IPS-18c (cell line): ENCODE measurements around the gene ELFN2.
"Not testable (repeated sequence)": the region's sequence is repeated elsewhere in the genome, so short reads cannot be mapped to it uniquely, and the experiment has no call there.

Experiments used
- H3K4me3 ChIP-seq: 2 replicates; pipeline ENCODE4 v1.7.0; 2013; ENCODE audit warnings: low read depth, mild to moderate bottlenecking, low read length, moderate library complexity; ENCODE audit not compliant: insufficient read depth
- H3K9me3 ChIP-seq: one replicate; pipeline ENCODE4 v1.6.1; 2013; ENCODE audit warnings: mild to moderate bottlenecking, low read length, moderate library complexity; ENCODE audit not compliant: control insufficient read depth, insufficient read depth

ELFN2 gene

DNA sequence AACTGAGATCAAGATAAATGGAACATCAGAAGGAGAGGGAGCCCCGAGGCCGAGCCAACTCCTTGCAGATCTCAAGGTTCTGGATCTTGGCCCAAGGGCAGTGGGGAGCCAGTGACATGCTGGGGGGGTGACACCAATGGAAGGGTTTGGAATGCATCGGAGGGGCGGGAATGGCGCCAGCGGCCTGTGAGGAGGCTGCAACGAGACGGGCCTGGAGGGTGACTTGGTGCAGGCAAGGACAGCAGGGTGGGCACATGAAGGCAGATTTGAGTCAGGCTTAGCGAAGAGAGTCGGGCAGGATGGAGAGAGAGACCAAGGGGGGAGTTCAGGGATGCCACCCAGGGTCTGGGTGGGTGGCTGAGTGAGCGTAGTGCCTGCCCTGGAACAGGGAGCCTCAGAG, 23.2 kb downstream of the ELFN2 start:
- Histone ChIP-seq H3K4me3 (no peak overlapping the region), H3K9me3 (no peaks in the 10 kb centered on the region)

DNA sequence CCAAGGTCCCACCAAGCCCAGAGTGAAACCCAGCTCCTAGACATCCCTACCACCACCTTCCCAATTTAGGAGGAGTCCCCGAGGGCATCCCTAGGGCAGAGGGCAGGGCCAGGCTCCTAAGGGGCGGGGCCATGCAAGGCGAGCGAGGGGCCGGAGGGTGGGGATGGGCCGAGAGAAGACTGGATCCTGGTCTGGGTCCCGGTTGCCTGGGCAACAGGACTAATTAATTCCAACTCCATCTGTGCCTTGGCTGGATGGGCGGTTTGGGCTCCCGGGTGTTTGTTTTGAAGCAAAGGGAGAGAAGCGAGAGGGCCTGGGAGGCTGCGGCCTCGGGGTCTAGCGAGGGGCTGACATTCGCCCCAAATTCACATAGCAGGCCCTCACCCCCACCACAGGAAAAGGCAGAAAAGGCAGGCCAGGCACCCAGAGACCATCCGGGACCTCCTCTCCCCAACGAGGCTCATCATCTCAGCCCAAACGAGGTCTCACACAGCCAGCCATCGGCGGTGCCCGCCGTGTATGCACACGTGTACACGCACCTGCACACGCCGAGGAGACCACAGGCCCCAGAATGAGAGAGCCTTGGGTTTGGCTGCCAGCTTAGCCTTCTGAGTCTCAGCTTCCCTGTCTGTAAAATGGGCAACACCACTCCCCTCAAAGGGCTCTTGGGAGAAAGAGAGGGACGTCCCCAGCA, 23.9 kb downstream of the ELFN2 start:
- Histone ChIP-seq H3K4me3 (no peak overlapping the region), H3K9me3 (no peaks in the 10 kb centered on the region)

DNA sequence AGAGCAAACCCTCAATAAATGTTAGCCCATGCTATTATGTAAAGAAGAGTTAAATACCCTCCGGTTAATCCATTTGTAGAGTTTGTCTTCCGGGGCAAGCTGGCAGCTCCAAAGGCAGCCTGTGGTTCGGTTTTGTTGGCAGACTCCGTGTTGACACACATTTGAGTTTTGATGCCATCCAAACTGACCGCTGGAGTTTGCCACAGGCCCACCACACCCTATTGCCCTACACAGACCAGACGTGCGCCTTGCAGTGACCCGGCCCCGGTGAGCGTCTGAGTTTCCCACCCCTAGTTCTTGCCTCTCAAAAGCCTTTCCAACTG, 25.1 kb downstream of the ELFN2 start:
- no peaks in the 10 kb centered on the region for H3K9me3 ChIP-seq
- no peak overlapping the region for H3K4me3 ChIP-seq

DNA sequence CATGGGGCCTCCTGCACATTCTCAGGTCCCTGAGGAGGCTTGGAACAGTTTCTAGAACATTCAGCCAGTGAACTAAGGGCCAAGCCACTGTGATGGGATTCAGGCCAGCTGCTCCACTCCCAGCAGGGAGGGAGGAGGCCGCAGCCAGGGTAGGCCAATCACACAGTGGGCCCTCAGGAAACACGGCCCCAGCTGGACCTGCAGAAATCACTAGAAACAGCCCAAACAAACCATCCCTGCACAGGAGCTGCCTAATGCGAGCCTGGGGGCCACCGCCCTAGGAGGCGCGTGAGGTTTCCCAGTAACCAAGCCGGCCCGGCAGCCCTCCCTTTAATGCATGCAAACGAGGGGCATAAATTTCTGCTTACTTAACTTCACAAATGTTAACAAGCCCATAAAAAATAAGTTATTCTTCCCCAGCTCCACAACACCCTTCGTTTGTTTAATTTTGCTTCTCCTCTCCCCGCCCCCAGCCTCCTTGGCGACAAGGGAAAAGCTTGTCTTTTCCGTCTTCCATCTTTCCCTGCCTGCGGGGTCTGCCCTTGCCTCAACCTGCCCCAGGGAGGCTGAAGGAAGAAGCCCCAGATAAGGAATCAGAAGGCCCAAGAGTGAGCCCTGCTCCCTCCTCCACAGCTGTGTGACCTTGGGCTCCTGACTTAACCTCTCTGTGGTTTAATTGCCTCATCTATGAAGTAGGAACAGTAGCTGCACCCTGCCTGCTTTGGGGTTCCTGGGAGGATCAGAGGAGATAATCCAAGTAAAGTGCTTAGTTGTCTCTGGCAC, 25.7 kb downstream of the ELFN2 start:
- no peaks in the 10 kb centered on the region for H3K9me3 ChIP-seq
- H3K4me3 ChIP-seq: no peak overlapping the region

DNA sequence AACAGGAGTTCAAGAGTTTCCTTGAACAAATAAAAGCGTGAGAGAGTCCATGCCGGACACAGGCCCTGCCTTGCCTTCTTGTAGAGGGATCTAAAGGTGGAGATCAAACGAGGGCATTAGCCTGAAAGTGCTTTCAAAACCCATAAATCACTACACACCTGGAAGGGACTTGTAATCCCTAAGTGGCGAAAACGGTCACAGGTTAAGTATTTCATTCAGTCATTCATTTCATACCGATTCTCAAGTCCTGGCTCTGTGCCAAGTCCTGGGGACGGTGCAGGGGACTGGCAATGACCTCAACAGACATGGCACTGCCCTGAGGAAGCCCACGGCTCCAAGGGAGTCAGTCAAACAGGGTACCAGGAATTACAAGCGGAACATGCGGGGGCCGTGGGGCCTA, 26.6 kb downstream of the ELFN2 start:
- Histone ChIP-seq H3K9me3 (no peaks in the 10 kb centered on the region), H3K4me3 (no peak overlapping the region)

DNA sequence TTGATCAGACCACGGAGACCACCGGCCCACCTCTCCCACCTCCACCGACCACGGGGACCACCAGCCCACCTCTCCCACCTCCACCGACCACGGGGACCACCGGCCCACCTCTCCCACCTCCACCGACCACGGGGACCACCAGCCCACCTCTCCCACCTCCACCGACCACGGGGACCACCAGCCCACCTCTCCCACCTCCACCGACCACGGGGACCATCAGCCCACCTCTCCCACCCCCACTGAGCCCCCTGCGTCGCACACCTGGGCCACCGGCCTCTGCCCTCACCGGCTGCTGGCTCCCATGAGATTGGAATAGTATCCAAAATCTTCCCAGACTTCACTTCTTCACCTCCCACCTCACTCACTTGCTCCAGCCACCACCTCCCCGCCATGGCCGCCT, 27.8 kb downstream of the ELFN2 start:
- H3K4me3 ChIP-seq, H3K9me3 ChIP-seq: not testable (repeated sequence)

DNA sequence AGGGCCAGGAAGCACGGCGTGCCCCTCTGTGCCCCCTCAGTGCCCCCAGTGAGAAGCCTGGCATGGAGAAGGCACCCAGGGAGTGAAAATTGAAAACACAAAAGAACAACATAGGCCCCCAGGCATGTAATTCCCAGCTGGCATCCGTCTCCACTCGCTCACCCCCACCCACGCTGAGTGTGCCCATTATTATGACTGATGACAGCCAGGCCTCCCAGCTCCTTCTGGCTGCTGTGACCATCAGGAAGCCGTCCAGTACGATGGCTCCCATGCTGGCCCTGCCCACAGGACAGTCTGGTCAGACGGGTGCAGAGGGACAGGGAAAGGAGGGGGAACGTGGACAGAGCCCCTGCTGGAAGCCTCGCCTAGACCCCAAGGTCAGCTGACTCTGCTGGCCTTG, 30.1 kb downstream of the ELFN2 start:
- Histone ChIP-seq H3K4me3 (no peak overlapping the region), H3K9me3 (no peaks in the 10 kb centered on the region)

DNA sequence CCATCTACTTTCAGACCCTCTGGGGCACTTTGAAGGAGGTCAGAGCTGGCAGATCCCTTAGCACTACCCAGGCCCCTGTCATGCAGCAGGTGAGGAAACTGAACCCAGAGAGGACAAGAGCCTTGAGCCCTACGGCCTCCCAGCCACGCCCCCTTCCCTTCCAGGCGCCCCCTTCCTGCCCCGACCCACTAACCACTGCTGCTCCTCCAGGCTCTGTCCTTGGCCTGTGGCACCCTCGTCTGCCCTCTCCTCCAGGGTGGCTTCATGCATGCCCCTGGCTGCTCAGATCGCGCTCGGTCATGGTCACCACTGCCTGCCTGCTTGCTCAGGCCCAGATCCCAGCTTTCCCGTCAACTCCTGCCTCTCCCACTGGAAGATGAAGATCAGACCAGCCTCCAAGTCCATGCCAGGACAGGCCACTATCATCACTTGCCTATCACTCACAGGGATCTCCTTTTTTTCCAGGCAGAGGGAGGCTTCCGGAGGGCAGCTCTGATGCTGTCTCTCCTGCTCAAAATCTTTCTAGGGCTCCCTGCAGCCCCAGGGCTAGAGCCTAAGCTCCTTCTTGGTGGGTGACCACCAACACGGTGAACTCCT, 30.7 kb downstream of the ELFN2 start:
- H3K9me3 ChIP-seq: no peaks in the 10 kb centered on the region
- H3K4me3 ChIP-seq: no peak overlapping the region

DNA sequence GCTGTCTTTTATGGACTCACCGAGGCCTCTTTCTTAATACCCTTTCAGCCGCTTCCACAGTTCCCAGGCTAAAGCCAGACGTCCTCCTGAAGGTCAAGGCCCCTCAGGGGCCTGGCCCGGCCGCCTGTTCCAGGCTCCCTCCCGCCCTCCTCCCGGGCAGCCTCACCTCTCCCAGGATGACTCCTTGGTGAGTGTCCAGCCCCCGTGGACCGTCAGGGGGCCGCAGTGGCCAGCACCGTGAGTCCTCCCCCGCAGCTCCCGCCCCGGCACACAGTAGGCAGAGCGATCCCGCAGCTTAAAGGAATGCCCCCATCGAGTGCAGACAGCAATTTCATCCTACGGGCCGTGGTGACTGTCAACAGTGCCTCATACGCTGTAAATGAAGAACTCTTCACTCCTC, 32.9 kb downstream of the ELFN2 start:
- H3K9me3 ChIP-seq: no peaks in the 10 kb centered on the region
- H3K4me3 ChIP-seq: no peak overlapping the region

DNA sequence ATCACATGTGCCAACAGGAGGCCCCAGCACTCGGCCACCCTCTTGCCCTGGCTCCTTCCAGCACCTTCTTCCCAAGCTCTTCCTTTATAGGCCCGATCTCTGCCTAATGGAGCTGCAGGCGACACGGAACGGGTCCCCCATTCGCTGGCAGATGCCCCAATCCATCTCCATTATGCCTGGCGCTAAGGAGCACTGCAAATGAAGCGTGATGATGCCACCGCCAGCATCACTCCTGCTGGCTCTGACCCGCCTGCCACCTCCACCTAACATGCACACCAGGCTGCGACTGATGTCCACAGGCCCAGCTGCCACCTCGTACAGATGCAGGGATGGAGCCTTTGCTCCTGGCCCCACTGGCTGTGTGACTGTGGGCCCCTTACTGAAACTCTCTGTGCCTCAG, 33.5 kb downstream of the ELFN2 start:
- H3K4me3 ChIP-seq: no peak overlapping the region

DNA sequence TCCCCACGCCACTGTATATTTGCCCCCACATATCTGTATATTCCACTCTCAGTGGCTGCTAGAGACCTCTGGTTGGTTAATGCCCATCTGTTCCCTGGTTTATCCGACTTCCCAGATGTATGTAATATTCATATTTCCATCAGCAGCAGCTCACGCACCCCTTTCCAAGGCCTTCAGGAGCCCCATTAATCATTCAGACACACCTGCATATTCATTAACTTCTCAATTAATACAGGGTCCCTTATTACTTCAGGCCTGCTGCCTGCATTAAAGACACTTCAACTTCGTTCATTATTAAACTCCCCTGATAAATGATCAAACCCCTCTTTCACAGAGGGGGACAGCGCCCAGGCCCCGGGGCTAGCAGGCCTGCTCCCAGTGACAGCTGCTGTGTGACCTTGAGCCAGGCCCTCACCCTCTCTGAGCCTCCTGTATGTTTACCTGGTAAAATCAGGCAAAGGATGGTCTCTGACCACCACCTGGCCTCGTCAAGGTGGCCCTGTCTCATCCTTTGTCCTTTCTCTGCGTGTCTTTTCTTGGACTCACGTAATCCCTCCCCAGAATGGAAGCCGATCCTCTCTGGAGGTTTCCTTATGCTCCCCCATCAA, 34.5 kb downstream of the ELFN2 start:
- Histone ChIP-seq H3K4me3 (no peak overlapping the region), H3K9me3 (no peaks in the 10 kb centered on the region)

More for the DNA sequence above, 33.5 kb downstream of the ELFN2 start:
- H3K9me3 ChIP-seq: no peaks in the 10 kb centered on the region

DNA sequence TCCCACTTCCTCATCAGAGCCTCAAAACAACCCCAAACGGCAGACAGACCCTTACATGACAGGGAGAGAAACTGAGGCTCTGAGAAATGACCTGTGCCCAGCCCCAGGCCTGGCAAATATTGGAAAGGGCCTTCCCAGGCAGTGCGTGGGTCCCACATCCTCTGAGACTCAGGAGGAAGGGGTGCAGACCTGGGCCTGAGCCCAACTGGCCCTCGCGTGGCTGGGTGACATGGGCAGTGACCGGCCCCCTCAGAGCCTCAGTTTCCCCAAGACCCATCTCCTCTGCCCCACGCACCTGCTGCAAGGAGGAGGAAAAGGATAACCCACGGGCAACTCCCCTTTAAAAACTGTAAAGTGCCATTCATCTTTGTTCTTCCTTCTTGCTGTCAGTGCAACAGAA, 35.6 kb downstream of the ELFN2 start:
- Histone ChIP-seq H3K9me3 (no peaks in the 10 kb centered on the region), H3K4me3 (no peak overlapping the region)

DNA sequence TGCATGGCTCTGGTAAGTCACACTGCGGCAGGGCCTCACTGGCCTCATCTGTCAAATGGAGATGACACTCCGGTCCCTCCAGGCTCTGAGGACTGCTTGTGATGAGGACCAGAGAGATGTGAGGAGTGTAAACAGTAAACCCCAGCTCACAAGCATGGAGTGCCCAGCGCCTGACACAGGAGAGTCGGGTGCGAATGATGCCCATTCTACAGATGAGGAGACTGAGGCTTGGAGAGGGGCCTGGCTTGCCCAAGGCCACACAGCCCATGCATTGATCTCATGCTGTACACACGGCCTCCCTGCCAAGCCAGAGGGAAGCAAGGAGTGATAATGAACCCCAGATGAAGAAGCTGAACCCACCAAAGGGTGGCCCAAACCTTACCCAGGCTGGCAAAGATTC, 37.2 kb downstream of the ELFN2 start:
- no peaks in the 10 kb centered on the region for H3K9me3 ChIP-seq
- no peak overlapping the region for H3K4me3 ChIP-seq

DNA sequence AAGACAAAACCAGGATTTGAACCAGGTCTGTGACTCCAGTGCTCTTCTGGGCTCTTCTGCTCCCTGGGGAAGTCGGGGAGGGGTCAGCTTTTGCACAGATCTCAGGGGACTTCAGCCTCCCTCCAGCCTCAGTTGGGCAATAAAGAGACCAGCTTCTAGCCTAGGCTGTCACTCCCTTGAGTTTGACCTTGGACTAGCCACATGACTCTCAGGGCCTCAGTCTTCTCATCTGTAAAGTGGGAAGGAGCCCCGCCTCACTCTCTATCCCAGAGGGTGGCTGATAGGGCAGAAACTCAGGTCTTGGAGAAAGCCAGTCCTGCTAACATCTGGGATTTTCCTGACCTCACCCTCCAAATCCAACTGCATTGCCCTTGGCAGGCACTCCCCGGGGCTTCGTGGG, 38.7 kb downstream of the ELFN2 start:
- Histone ChIP-seq H3K4me3 (no peak overlapping the region), H3K9me3 (no peaks in the 10 kb centered on the region)

DNA sequence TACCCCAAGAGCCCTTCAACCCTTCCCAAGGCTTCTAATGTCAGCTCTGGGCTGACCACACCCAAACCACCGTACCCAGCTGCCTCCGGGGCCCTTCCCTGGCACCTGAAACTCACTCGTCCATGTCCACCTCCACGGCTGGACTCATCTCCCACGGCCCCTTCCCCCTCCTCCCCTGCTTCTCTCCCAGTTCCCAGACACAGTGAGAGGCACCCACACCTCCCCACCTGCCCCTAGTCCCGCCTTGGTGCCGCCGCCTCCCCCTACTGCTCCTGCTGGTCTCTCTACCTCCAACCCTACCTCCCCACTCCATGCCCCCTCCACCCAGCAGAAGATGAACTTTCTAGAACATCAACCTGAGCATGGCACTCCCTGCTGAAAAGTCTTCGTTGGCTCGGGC, 39.5 kb downstream of the ELFN2 start:
- Histone ChIP-seq H3K9me3 (no peaks in the 10 kb centered on the region), H3K4me3 (no peak overlapping the region)

DNA sequence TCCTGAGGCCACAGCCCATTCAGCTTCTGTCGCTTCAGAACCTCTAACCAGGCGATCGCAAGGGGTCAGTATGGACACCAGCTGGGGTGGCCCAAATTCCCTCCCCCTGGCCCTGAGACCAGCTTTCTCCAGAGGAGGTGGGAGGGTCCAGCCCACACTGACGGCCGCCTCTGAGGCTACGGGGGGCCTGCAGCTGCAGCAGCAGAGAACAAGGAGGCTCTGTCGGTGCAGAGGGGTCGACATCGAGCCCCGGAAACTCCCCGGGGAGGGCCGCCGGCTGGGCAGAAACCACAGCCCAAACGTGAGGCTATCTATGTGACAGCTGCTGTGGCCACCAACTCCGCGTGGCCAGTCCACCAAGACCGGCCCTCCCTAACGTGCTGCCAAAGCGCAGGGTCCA, 40.8 kb downstream of the ELFN2 start:
- Histone ChIP-seq H3K9me3 (no peaks in the 10 kb centered on the region), H3K4me3 (no peak overlapping the region)

DNA sequence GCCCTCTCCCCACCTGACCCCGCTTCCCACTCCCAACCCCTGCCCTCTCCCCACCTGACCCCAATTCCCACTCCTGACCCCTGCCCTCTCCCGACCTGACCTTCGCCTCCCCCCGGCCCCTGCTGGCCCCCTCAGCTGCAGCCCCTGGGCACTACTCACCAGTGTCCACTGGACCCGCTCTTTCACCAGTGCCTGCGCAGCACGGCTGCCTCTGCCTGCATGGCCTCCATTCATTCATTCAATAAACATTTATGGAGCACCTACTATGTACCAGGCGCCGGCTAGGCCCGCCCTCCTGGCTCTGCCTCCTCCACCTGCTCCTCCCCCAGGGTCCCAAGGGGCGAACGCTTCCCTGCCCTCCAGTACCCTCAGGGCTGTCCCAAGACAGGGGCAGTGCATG, 42.6 kb downstream of the ELFN2 start:
- H3K9me3 ChIP-seq: no peaks in the 10 kb centered on the region
- H3K4me3 ChIP-seq: no peak overlapping the region

DNA sequence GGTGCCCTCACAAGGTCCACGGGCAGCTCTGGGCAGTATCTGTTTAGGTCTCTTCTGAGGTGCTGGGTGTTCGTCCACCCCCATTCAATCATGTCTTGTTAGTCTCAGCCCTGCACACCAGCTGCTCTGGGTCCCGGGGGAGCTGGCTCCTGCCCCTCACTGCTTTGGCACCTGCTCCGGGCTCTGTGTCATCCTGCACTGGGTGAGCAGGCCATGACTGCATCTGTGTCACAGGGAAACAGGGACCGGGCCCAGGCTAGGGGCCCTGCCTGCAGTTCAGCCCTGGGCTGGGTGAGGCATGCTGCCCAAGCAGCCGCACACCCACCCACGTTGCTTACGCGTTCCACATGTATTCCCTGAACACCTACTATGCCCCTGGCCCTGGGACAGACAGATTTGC, 43.9 kb downstream of the ELFN2 start:
- Histone ChIP-seq H3K4me3 (no peak overlapping the region), H3K9me3 (no peaks in the 10 kb centered on the region)
